Activated CD4-positive, alpha-beta T cell treated with anti-CD3 and anti-CD28 coated beads, Interleukin-2, Interleukin-6, amounts not matched to agents 100 ng/mL and 50 ng/mL, durations not matched to agents 16 hours and 8 hours (primary cell): ENCODE measurements around the gene C5AR2.

Source experiments
- DNase-seq: peaks from one replicate; pipeline ENCODE4 v3.0.0-alpha.2; 2020

The C5AR2 gene

DNA sequence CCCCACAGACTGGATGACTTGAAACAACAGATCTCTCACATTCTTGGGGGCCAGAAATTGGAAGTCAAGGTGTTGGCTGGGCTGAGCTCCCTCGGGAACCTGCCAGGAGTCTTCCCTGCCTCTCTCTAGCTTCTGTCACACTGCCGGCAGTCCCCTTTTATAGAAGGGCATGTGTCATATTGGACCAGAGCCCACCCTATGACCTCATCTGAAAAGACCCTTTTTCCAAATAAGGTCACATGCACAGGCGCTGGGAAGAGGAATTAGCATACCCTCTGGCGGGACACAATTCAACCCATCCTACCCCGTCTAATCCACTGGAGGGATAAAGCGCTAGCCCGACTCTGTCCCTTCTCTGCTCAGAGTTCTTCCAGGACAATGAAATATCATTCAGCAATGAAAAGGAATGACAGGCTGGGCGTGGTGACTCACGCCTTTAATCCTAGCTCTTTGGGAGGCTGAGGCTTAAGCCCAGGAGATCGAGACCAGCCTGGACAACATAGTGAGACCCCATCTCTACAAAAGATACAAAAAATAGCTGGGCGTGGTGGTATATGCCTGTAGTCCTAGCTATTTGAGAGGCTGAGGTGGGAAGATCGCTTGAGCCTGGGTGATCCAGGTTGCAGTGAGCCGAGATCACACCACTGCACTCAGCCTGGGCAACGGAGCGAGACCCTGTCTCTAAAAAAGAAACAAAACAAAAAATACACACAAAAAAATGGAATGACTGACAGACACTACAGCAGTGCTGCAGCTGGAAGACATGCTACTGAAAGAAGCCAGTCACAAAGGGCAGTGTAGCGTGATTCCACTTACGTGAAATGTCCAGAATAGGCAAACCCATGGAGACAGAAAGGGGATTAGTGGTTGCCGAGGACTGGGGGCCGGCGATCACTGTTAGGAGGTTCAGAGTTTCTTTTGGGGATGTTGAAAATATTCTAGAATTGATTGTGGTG, 58.8 kb downstream of the C5AR2 start:
- DNase-seq = no peak

DNA sequence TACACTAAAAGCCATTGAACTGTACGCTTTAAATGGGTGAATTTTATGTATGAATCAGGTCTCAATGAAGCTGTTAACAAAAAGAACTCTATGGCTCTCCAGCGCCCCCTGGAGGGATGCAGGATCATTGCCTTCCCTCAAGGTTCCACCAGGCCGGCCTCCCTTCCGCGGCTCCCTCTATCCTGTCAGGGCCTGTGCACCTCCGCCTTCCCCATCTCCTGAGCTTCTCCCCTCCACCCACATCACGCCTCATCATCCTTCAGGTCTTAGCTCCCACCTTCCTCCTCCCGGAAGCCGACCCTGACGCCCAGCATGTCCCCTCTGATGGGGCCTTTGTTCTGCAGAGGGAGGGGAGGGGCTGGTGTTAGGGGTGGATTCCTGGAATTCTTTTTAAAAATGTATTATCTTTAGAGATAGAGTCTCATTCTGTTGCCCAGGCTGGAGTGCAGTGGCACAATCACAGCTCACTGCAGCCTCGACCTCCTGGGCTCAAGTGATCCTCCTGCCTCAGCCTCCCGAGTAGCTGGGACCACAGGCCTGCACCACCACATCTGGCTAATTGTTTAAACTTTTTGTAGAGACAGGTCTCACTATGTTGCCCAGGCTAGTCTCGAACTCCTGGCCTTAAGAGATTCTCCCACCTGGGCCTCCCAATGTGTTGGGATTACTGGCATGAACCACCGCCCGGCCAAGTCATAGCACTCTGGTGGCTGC, 59.7 kb downstream of the C5AR2 start:
- DNase-seq = peak; percentile 86
